GM19467 (cell line): ENCODE results near the gene PXYLP1.
A peak's percentile ranks its signal among the peaks of the same experiment; 100 is the strongest.
"Not testable (repeated sequence)": the region's sequence is repeated elsewhere in the genome, so short reads cannot be mapped to it uniquely, and the experiment has no call there.

Source experiments
- ATAC-seq: cut with Tn5 transposase; IDR thresholded peaks from one replicate; pipeline ENCODE4 v1.9.1; 2021; ENCODE audit warnings: mild to moderate bottlenecking, moderate library complexity; ENCODE audit not compliant: unreplicated experiment

Gene PXYLP1, protein sequence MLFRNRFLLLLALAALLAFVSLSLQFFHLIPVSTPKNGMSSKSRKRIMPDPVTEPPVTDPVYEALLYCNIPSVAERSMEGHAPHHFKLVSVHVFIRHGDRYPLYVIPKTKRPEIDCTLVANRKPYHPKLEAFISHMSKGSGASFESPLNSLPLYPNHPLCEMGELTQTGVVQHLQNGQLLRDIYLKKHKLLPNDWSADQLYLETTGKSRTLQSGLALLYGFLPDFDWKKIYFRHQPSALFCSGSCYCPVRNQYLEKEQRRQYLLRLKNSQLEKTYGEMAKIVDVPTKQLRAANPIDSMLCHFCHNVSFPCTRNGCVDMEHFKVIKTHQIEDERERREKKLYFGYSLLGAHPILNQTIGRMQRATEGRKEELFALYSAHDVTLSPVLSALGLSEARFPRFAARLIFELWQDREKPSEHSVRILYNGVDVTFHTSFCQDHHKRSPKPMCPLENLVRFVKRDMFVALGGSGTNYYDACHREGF

DNA sequence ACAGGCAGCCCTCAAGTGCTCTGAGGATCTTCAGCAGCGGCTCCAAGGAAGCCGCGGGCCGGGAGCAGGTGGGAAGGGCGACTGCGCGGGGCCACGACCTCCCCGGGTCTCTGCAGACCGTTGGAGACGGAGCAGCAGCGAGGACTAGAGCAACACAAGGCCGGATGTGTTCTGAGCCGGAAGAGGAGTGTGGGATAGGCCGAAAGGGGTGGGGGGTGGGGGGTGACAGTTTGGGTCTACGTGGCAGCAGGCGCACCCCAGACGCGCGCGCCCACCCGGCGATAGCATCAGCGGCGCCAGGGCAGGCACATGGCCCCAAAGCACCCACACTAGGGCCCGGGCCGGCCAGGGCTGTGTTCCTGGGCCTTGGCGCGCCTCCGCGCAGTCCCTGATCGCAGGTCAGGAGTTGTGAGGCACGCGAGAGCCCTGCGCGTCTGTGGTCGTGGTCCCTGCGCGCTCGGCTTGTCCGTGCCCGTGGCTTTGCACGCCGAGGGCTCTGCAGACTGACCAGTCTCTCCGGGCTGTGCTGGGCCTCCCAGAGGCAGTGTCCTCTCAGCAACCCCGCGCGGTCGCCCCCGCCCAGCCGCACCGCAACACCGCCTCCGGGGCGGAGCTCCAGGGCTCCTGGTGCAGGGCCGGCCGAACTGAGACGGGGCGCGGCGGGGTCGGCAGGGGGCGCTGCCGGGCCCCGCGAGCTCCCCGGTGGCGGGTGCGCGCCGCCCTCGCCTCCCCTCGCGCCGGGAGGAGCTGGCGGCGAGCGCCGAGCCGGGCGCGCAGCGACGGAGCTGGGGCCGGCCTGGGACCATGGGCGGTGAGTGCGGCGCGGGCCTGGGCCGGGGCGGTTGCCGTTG lies at the start of gene PXYLP1:
TSS of gene PXYLP1 (plus strand) at position 725 of the 851 bp plus-strand sequence. CDS start 28,351 bp downstream, outside the sequence.
- ATAC-seq: peak; percentile 97

DNA sequence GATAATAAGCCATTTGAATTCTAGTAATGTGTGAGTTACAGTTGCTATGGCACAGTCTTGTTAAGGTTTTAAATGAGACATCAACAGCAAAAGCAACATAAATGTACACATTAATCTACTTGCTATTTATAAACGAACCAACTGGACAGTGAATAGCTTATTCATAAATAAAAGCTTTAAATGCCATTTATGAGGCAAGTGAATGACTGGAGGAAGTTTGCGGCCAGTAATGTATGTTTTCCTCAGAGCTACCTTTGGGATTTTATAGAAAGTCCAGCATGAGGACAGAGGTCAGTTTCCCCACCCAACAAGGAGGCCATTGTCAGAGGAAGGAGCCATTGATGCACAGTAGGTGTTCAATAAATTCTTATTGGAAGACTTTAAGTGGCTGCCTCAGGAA lies 48.0 kb upstream of the PXYLP1 start:
- no peak for ATAC-seq

DNA sequence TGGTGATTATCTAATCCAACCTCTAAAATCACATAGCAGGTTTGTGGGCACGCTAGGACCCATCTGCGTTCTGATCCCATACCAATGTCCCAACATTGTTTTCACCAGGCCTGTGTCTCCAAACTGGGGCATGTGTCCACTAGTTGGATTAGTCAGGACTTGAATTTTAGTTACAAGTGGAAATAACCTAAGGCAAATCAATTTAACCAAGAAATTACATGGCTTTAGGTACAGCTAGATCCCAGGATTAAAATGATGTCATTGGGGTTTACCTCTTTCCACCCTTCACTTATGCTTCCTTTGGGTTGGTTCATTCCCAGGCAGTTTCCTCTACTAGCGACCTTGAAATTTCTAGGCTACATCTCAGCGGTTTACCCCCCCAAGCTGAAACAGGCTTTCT lies 47.2 kb upstream of the PXYLP1 start:
- ATAC-seq: no peak

DNA sequence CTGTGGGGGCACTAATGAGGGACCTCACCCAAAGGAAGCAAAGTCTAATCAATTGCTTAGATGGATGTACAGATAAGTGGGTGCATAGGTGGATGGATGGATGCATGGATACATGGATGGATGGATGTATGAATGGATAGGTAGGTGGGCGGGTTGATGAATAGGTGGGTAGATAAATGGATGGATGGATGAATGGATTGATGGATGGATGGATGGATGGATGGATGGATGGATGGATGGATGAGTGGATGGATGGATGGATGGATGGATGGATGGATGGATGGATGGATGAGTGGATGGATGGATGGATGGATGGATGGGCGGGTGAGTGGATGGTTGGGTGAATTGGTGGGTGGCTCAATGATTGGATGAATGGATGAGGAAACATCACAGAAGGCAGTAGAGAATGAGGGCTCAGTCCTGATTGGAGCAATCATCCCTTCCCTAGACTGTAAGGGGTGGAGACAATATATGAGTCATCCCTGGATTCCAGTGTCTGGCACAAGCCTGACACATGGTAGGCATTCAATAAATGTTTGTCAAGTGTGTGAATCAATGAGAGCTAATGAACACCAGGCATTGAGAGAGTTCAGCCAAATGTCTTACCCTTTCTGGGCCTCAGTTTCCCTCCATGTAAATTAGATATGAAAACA lies 40.4 kb upstream of the PXYLP1 start:
- no peak for ATAC-seq

DNA sequence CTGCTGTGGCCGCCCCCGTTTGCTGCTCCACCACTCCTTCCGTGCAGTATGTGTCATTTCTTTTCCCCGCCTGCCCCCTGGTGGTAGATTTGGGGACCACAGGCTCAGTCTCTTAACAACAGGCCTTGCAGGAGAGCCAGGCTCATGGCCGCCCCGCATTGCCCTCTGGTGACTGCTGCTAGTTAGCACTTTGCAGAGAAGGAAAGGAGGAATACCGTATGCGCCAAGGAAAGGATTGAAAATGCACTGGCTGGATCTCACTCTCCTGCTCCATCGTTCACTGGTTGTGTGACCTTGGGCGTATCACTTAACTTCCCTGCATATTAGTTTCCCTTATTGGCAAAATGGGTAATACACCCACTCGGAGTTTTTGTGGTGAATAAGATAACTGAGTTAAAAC lies 39.3 kb upstream of the PXYLP1 start:
- ATAC-seq: peak; percentile 100

DNA sequence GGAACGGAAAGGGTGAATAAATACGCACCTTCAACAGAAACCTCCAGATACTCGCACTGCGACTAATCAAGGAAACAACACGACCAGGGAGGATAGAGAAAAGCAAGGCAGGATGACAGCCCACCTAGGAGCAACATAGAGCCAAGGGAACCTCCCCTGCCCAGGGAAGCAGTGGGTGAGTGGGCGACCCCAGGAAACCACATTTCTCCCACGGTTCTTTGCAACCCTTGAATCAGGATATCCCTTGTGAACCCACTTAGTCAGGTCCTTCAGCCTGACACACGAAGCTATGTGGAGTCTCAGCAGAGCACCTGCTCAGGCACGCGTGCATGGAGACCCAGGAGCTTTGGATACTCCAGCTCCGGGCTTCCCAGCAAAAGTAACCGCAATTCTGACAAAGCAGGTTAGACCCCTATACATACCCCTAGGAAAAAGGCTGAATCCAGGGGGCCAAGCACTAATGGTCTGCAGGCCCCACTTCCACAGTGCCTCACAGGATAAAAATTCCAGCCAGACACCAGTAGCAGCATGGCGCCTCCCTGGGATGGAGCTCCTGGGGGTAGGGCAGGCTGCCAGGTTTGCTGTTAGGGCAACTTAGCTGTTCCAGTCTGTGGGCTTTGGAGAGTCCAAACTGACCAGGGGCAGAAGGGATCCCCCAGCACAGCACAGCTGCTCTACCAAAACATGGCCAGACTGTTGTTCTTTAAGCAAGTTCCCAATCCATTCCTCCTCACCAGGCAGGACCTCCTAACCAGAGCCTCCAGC lies 38.4 kb upstream of the PXYLP1 start:
- ATAC-seq: no peak

DNA sequence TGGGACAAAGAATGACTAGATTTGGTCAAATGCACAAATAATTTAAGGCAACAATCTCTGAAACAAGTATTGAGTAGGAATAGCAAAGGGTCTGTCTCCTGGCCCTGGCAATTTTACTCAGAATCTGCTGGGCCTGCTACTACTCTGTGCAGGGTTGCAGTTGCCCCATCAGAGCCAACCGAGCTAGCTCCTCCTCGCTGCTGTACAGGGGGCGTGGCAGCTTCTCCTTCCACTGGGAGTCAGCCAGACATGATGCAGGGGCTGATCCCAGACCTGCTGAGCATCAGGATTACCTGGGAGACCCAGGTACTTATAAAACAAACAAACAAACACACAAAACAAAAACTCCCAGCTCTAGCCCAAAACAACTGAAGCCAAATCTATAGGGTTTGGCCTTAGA lies 30.5 kb upstream of the PXYLP1 start:
- ATAC-seq: no peak

DNA sequence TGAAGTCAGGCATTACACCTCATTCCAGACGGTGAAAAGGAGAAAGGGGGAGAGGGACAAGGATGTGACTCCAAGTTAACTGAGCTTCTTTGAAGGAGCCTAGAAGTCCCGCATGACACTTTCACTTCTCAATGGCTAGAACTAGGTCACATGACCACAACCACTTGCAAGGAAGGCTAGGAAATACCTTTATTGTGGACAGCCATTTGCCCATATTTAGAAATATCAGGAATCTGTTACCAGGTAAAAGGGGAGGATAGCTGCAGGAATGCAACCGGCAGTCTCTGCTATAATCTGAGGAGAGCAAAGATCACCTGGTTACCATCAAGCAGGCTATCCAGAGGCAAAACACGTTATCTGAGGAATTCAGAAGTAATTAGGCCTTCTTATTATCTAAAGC lies 28.9 kb upstream of the PXYLP1 start:
- ATAC-seq: no peak

DNA sequence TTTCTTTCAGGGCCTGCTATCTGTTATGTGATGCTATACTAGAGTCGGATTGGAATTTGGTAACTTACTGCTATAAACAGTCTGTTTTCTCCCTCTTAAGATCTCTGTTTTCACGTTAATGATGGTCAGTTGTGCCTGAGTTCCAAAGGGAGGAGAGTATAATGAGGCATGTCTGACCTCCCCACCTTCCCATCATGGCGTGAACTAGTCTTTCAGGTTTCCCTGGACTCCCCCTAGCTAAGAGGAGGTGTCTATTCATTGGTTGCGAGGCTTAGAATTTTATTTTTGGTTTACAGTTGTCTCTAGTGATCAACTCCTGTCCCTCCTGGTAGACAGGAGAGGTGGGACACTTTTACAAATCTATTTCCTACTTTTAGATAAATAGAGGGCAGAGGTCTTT lies 27.8 kb upstream of the PXYLP1 start:
- ATAC-seq: no peak

DNA sequence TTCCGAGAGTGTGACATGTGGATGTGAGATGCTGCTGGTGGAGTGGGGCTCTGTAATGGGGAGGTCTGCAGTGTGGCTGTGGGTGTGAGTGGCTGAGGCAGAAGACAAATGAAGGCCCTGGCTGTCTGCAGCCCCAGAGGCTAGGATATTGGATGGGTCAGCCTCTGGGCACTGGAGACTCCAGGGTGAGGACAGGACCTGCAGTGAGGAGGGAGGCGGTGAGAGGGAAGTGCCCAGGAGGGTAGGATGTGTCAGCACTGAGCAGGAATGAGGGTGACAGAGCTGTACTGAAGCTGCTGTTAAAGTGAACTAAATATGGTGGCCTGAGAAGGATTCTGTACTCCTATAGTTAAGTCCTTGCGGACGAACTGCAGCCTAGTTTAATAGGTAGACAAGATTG lies 27.3 kb upstream of the PXYLP1 start:
- ATAC-seq: no peak

DNA sequence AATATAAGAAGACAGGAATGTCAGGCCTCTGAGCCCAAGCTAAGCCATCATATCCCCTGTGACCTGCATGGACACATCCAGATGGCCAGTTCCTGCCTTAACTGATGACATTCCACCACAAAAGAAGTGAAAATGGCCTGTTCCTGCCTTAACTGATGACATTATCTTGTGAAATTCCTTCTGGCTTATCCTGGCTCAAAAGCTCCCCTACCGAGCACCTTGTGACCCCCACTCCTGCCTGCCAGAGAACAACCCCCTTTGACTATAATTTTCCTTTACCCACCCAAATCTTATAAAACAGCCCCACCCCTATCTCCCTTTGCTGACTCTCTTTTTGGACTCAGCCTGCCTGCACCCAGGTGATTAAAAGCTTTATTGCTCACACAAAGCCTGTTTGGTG lies 20.3 kb upstream of the PXYLP1 start:
- ATAC-seq: not testable (repeated sequence)

DNA sequence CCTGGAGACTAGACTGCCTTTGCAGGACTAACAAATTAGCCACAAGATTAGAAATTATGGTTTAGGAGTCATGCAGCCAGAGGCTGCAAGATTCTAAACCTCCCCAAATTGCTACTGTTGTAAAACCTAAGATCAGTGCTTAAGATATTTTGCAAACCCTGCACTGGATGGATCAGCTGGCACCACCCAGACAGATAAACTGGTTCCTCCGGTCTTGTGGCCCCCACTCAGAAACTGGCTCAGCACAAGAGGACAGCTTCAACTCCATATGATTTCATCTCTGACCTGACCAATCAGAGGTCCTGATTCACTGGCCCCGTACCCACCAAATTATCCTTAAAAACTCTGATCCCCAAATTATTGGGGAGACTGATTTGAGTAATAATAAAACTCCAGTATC lies 19.5 kb upstream of the PXYLP1 start:
- ATAC-seq: no peak

DNA sequence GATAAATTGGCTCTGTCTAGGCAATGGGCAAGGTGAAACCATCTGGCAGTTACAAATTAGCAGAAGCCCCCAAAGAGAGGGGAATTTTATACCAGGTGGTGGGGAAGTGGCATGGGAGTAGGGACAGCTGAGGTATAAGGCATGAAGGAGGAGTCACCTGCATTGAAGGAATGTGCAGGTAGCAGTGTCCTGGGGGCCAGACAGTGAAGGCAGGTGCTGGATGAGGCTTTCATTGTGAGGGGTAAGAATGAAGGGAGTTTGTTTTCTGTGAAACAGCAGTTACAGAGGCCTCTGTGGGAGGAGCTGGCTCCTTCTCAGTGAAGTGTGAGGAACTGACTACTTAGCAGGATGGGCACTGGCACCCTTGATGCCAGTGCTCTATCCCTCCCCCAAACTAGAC lies 19.1 kb upstream of the PXYLP1 start:
- ATAC-seq: no peak

DNA sequence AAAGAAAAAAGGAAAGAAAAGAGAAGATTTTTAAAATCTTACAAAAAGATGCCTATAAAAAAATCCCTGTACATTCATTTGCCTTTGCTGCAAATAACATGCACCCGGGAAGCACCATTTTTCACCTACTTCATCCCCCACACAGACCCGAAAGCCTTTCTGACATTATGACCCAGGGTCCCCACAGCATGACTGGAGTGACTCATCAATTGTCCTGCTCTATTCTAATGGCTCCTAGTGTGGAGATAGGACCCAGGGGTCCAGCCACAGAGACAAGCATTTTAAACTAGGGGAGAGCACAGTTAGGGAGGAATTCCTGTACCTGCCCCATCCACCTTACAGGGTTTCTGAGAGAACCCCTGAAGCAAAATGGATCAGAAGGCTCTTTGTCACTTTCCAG lies 14.7 kb upstream of the PXYLP1 start:
- ATAC-seq: no peak

DNA sequence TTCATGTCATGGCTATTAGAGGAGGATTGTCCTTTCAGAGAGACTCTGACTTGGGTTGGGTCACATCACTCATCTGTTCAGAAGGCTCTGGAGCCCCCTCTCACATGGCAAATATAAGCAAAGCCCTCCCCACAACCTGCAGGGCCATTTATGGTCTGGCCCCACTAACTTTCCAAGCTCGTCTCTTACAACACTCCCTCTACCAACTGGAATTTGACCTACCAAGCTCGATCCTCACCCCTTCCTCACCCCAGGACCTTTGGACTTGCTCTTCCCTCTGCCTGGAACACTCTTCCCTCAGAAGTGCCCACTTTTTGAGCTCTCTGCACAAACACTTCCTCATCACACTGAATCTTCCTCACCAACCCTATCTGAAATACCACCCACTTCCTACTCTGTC lies 14.2 kb upstream of the PXYLP1 start:
- ATAC-seq: no peak

DNA sequence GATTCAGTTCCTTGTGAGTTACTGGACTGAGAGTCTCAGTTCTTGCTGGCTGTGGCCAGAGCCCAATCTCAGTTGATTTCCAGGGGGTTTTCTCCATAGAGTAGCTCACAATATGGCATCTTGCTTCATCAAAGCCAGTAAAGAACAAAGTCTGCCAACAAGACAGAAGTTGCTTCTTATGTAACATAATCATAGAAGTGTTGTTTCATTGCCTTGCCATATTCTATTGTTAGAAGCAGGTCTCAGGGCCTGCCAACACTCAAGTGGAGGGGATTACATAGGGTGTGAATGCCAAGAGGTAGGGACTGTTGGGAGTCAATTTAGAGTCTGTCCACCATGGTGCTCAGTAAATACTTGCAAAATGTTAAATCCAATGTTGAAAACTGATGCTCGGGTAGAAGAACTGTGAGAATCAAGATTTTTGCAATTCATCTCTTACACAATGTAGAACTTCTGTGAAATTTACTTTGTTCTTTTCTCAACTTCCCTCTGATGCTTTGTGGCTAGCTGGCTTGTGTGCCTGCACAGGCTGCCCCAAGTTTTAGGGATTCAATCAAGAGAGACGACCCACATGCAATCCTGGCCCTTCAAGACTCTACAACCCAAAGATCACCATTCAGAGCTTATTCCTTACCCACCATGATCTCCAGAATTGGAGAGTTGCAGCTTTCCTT lies 13.3 kb upstream of the PXYLP1 start:
- no peak for ATAC-seq

DNA sequence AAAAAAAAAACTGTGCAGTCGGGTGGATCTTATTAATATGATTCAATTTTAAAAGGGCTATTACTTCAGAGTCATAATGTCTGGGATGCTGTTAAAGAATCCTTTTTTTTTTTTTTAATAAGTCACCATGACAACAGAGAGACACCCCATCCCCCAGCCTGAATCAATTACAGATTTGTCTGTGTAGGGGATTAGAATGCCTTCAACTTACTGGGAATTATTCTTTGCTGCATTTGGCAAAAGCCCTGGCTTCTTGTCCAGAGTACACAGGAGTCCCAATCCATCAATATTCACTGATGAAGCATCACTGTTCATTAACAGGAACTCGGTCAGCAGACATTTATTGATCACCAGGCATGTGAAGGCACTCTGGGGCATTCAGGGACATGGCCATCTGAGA lies 12.7 kb upstream of the PXYLP1 start:
- no peak for ATAC-seq

DNA sequence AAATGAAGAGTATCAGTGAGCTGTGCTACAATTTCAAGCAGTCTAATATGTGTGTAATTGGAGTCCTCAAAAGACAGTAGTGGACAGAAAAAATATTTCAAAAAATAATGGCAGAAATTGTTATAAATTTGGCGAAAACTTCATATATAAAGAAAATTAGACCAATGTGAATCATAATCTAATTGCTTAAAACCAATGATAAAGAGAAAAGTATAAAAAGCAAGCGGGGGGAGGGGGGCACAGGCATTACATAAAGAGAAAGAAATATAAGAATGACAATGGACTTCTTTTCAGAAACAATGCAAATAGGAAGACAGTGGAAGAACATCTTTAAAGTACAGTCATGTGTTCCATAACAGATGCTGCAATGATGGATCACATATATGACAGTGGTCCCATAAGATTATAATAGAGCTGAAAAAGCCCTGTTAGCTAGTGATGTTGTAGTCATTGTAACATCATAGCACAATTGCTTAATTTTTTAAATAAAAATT lies 7.9 kb upstream of the PXYLP1 start:
- no peak for ATAC-seq

DNA sequence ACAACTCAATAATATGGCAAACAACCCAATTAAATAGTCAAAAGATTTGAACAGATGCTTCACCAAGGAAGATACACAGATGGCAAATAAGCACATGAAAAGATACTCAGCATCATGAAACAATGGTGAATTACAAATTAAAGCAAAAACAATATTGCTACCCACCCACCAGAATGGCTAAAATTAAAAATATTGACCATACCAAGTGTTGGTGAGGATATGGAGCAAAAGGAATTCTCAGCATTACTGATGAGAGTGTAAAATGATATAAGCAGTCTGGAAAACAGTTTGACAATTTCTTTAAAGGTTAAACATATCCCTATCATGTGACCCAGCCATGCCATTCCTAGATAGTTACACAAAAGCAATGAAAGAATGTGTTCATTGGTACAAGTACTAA lies 5.7 kb upstream of the PXYLP1 start:
- ATAC-seq: no peak

DNA sequence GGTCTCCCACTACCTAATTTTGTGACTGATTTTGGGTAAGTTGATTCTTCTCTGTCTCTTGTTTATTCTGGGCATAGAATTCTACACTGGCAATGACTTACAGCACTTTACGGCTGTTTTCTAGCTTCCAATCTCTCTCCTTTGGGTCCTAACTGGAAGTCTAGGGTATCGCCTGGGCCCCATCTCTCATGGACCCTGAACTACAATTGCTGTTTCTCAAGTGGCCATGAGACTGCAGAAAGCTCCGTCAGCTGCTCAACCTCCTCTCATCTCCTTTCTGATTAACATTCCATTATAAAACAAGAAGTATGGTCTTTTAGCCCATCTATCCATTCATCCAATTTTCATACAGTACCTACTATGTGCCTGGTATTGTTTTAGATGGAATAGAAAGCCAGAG lies 4.4 kb upstream of the PXYLP1 start:
- ATAC-seq: no peak
